Right atrium auricular region (tissue), 2 donors: Measurements from ENCODE around the gene CETP. TPM values are rescaled to one million over a fixed set of nuclear protein-coding genes. Genes with fewer than 3 reads are reported as not detected.

Experiments used
- DNase-seq: peaks from one replicate; pipeline ENCODE4 v3.0.0-alpha.2; 2019; ENCODE audit warnings: low spot score
- H3K27ac ChIP-seq, 2 donors: fragments of 200-600 bp; sonication (generic); 1 replicate in 1 of 2; 2 replicates in 1 of 2; pipeline ENCODE4 v1.5.1; 2016 to 2019
- H3K27me3 ChIP-seq, 2 donors: fragments of 200-600 bp; sonication (generic); one replicate each; pipeline versions ENCODE4 v1.5.1 to v1.6.0; 2017 to 2019
- H3K36me3 ChIP-seq: fragments of 200-600 bp; sonication (generic); one replicate; pipeline ENCODE4 v1.5.1; 2016
- H3K4me1 ChIP-seq, 2 donors: fragments of 200-600 bp; sonication (generic); one replicate each; pipeline versions ENCODE4 v1.5.1 to v1.6.0; 2017 to 2019
- H3K4me3 ChIP-seq, 2 donors: fragments of 200-600 bp; sonication (generic); 1 replicate in 1 of 2; 2 replicates in 1 of 2; pipeline ENCODE4 v1.5.1; 2017 to 2019; ENCODE audit warnings: mild to moderate bottlenecking in 1 of 2, moderate library complexity in 1 of 2
- H3K9me3 ChIP-seq, 2 donors: fragments of 200-600 bp; sonication (generic); one replicate each; pipeline ENCODE4 v1.5.1; 2019
- CTCF ChIP-seq, 2 donors: fragments of 200-600 bp; sonication (generic); IDR thresholded peaks; one replicate each; pipeline ENCODE4 v1.5.1; 2019; ENCODE audit warnings: antibody characterized with exemption in 2 of 2
- total RNA-seq, 2 donors: library from RNA; depleted of rRNA; stranded (reverse); fragments of >200 nt; gene quantifications; one replicate each; pipeline ENCODE4 v1.1.0, GENCODE V29; 2016

Gene CETP
- total RNA-seq, 2 donors from 2014 or later: not detected

GRCh38 chr16:56967733-56968132 lies 6.0 kb downstream of the CETP start:
- H3K9me3 ChIP-seq: no peaks in the 10 kb centered on the region
- H3K27me3 ChIP-seq: no peaks in the 10 kb centered on the region
- DNase-seq: no peak
- no peak for TF ChIP-seq CTCF (IDR thresholded peaks at IDR 0.05)
- peaks cover 0 to 9% of the 10 kb centered on the region in 2 donors for H3K4me1 ChIP-seq
- no peak overlapping the region for H3K27ac ChIP-seq
- no peaks in the 10 kb centered on the region for H3K36me3 ChIP-seq
- H3K4me3 ChIP-seq: no peak overlapping the region

- DNase-seq: no peak
- Histone ChIP-seq H3K36me3 (no peaks in the 10 kb centered on the region), H3K27me3 (no peaks in the 10 kb centered on the region), H3K27ac (no peak overlapping the region), H3K4me1 (peaks cover 0 to 9% of the 10 kb centered on the region in 2 donors), H3K9me3 (no peaks in the 10 kb centered on the region), H3K4me3 (no peak overlapping the region)
- no peak for TF ChIP-seq CTCF (IDR thresholded peaks at IDR 0.05)
Measured at GRCh38 chr16:56969769-56970168, 8.0 kb downstream of the CETP start.

- no peaks in the 10 kb centered on the region for H3K36me3 ChIP-seq
- DNase-seq: no peak
- H3K27me3 ChIP-seq: no peaks in the 10 kb centered on the region
- H3K4me1 ChIP-seq: no peaks in the 10 kb centered on the region
- TF ChIP-seq CTCF (IDR thresholded peaks at IDR 0.05): no peak
- no peak overlapping the region for H3K4me3 ChIP-seq
- H3K27ac ChIP-seq: no peak overlapping the region
- no peaks in the 10 kb centered on the region for H3K9me3 ChIP-seq
Measured at GRCh38 chr16:56970934-56971767, 9.4 kb downstream of the CETP start.

- DNase-seq: no peak
- no peak overlapping the region for H3K27ac ChIP-seq
- no peaks in the 10 kb centered on the region for H3K4me1 ChIP-seq
- H3K4me3 ChIP-seq: no peak overlapping the region
- H3K9me3 ChIP-seq: no peaks in the 10 kb centered on the region
- no peak for TF ChIP-seq CTCF (IDR thresholded peaks at IDR 0.05)
- H3K27me3 ChIP-seq: no peaks in the 10 kb centered on the region
- H3K36me3 ChIP-seq: no peaks in the 10 kb centered on the region
Measured at GRCh38 chr16:56971768-56972043, 10.0 kb downstream of the CETP start.

- TF ChIP-seq CTCF (IDR thresholded peaks at IDR 0.05): no peak
Measured at GRCh38 chr16:56972403-56973293, 10.9 kb downstream of the CETP start.

More at GRCh38 chr16:56972403-56973293, 10.9 kb downstream of the CETP start:
- no peaks in the 10 kb centered on the region for H3K27me3 ChIP-seq
- no peak for DNase-seq
- H3K27ac ChIP-seq: no peak overlapping the region
- no peak overlapping the region for H3K4me3 ChIP-seq
- H3K9me3 ChIP-seq: no peaks in the 10 kb centered on the region
- no peaks in the 10 kb centered on the region for H3K36me3 ChIP-seq
- no peaks in the 10 kb centered on the region for H3K4me1 ChIP-seq
